K562 (cell line): ENCODE measurements around the gene SLC9A1. TPM values are rescaled to one million over a fixed set of nuclear protein-coding genes. Genes with fewer than 3 reads are reported as not detected.

Source experiments
- ARID1B ChIP-seq: fragments of 450-650 bp; IDR thresholded peaks from 2 replicates; pipeline ENCODE4 v1.6.1; 2016; ENCODE audit warnings: antibody characterized with exemption, mild to moderate bottlenecking, inconsistent platforms
- ATF7 ChIP-seq: fragments of 450-650 bp; IDR thresholded peaks from 2 replicates; pipeline ENCODE4 v1.7.1; 2014; ENCODE audit warnings: mild to moderate bottlenecking, moderate library complexity
- CTBP1 ChIP-seq: fragments of 450-650 bp; IDR thresholded peaks from 2 replicates; pipeline ENCODE4 v1.6.1; 2016; ENCODE audit warnings: borderline replicate concordance
- ETV1 ChIP-seq: fragments of 450-650 bp; conservative IDR thresholded peaks from 2 replicates; pipeline ENCODE4 v1.6.1; 2016; ENCODE audit warnings: missing genetic modification characterization, control low read depth, low read depth, missing compliant biosample characterization
- JUND ChIP-seq, 2 experiments: IDR thresholded peaks; 2 replicates in 1 of 2; 3 replicates in 1 of 2; pipeline ENCODE4 v1.6.1; 2011; ENCODE audit warnings: borderline replicate concordance in 2 of 2, low read depth in 2 of 2, low read length in 2 of 2, improper control_type of control experiment in 1 of 2, missing biosample characterization in 1 of 2, missing genetic modification characterization in 1 of 2, missing genetic modification reagents in 1 of 2
- LEF1 ChIP-seq: fragments of 450-650 bp; IDR thresholded peaks from 2 replicates; pipeline ENCODE4 v1.6.1; 2016; ENCODE audit warnings: mild to moderate bottlenecking
- MYC ChIP-seq, 2 experiments: fragments of 250-450 bp in 1 of 2; sonication (Bioruptor Pico) in 1 of 2; IDR thresholded peaks; 2 replicates each; pipeline versions ENCODE4 v1.5.1 to v1.6.1; 2012 to 2021; ENCODE audit warnings: low read depth in 2 of 2, borderline replicate concordance in 1 of 2, improper control_type of control experiment in 1 of 2, low read length in 1 of 2, mild to moderate bottlenecking in 1 of 2, moderate library complexity in 1 of 2
- NFE2 ChIP-seq: IDR thresholded peaks from 2 replicates; pipeline ENCODE4 v1.6.1; 2014; ENCODE audit warnings: antibody characterized with exemption, low read depth
- NR2C1 ChIP-seq, 2 experiments: fragments of 450-650 bp; IDR thresholded peaks; 2 replicates each; pipeline ENCODE4 v1.6.1; 2017; ENCODE audit warnings: mild to moderate bottlenecking in 2 of 2, antibody characterized with exemption in 1 of 2, inconsistent platforms in 1 of 2, missing compliant biosample characterization in 1 of 2, missing genetic modification characterization in 1 of 2
- POLR2A ChIP-seq: fragments of 450-650 bp; conservative IDR thresholded peaks from 2 replicates; pipeline ENCODE4 v1.6.1; 2016
- TAF7 ChIP-seq: fragments of 450-650 bp; IDR thresholded peaks from 2 replicates; pipeline ENCODE4 v1.6.1; 2016; ENCODE audit warnings: missing genetic modification characterization, missing compliant biosample characterization
- TEAD1 ChIP-seq, 2 experiments: fragments of 450-650 bp in 1 of 2; sonication (generic) in 1 of 2; formaldehyde crosslinking; IDR thresholded peaks; 2 replicates each; pipeline versions ENCODE4 v1.4.0 to v1.8.0; 2020 to 2022; ENCODE audit warnings: mild to moderate bottlenecking in 2 of 2, missing genetic modification reagents in 1 of 2
- ZBTB17 ChIP-seq: fragments of 450-650 bp; formaldehyde crosslinking; IDR thresholded peaks from 2 replicates; pipeline ENCODE4 v1.4.0; 2020; ENCODE audit warnings: mild to moderate bottlenecking
- ZNF134 ChIP-seq: fragments of 250-450 bp; sonication (Bioruptor Pico); conservative IDR thresholded peaks from 2 replicates; pipeline ENCODE4 v1.4.0; 2020
- ZNF395 ChIP-seq: fragments of 200-800 bp; sonication (Bioruptor generic); IDR thresholded peaks from 2 replicates; pipeline ENCODE4 v1.6.1; 2017; ENCODE audit warnings: missing genetic modification characterization, missing compliant biosample characterization
- ZNF436 ChIP-seq: fragments of 250-450, 450-650 bp; sonication (Bioruptor Pico); formaldehyde crosslinking; IDR thresholded peaks from 2 replicates; pipeline ENCODE4 v1.7.0; 2020; ENCODE audit warnings: mild to moderate bottlenecking
- ZNF507 ChIP-seq: conservative IDR thresholded peaks from 2 replicates; pipeline ENCODE4 v1.6.1; 2017; ENCODE audit warnings: missing genetic modification characterization, missing compliant biosample characterization
- ZNF583 ChIP-seq: fragments of 250-450 bp; sonication (Bioruptor Pico); IDR thresholded peaks from 2 replicates; pipeline ENCODE4 v1.4.0; 2020
- ZNF76 ChIP-seq: fragments of 250-450 bp; sonication (Bioruptor Pico); IDR thresholded peaks from 2 replicates; pipeline ENCODE4 v1.4.0; 2020; ENCODE audit warnings: mild to moderate bottlenecking, moderate library complexity, borderline replicate concordance
- ZNF830 ChIP-seq: fragments of 250-450 bp; sonication (Bioruptor Pico); IDR thresholded peaks from 2 replicates; pipeline ENCODE4 v1.5.0; 2021; ENCODE audit warnings: mild to moderate bottlenecking
- polyA plus RNA-seq, 8 experiments: library from polyadenylated mRNA; depleted of rRNA in 4 of 8; stranded (reverse) in 5 of 8; unstranded in 3 of 8; fragments of >200 nt; fragmentation: Nextera tagmentation in 2 of 8; fragmentation: Illumina TruSeq in 1 of 8; extraction: Ambion mirVana in 2 of 8; extraction: Trizol in 1 of 8; gene quantifications; 2 replicates each; pipeline versions ENCODE4 v1.2.1 to v1.2.3, GENCODE V29; 2011 to 2014; ENCODE audit warnings: inconsistent platforms in 1 of 8, missing spikeins in 1 of 8
- total RNA-seq, 7 experiments: library from RNA; depleted of rRNA in 6 of 7; stranded (reverse); fragments of >200 nt in 6 of 7; fragmentation: Illumina TruSeq in 2 of 7; extraction: Trizol in 2 of 7; gene quantifications; 2 replicates each; pipeline versions ENCODE4 v1.2.1 to v1.2.3, GENCODE V29; 2011 to 2021; ENCODE audit warnings: low replicate concordance in 1 of 7
- TF ChIP-seq, protein P1 (sequence below): fragments of 450-650 bp; formaldehyde crosslinking; IDR thresholded peaks from 2 replicates; pipeline ENCODE4 v1.4.0; 2022; ENCODE audit warnings: mild to moderate bottlenecking, moderate library complexity
- TF ChIP-seq, protein P2 (sequence below), 2 experiments: IDR thresholded peaks in 1 of 2; conservative IDR thresholded peaks in 1 of 2; 2 replicates each; pipeline ENCODE4 v1.6.1; 2016; ENCODE audit warnings: low read depth in 2 of 2, mild to moderate bottlenecking in 1 of 2, missing compliant biosample characterization in 1 of 2, missing genetic modification characterization in 1 of 2, moderate library complexity in 1 of 2

The SLC9A1 gene
- total and polyA plus RNA-seq, 9 of the 15 experiments (the other 6 are each of a cell fraction or from before 2014, with no cell fraction given), result 0.59 to 14.4 (median 2.0) TPM

DNA sequence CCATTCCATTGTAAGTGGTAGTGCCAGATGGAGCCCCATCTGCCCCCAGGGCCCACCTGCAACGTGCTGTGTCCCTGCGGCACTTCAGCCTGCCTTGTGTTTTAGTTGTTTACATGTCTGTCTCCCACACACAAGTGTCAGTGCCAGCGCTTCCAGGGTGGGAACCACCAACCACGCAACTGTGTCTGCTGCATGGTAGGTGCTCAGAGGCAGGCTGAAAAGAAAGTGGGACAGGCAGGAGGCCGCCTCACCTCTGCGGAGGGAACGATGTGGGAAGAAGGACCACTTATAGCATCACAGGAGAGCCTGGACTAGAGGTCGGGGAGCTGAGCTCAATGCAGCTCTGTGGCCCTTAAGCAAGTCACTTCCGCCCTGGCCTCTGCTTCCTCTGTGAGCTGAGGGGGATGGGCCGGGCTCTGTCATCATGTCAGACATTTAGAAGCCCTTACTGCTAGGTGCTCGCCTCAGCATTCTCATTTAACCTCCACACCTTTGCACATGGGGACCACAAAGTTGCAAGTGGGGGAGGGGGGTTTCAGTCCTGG lies 17.9 kb downstream of the SLC9A1 start (continued):
- TF ChIP-seq ATF7 (peak; percentile 53), ZBTB17 (CRISPR knock-in tag) (0 out of 2 replicates have a peak, but pooled peaks have one; percentile 54), NR2C1 (IDR thresholded peaks at IDR 0.05) (no peak), NR2C1 (tag; IDR thresholded peaks at IDR 0.05) (peak; percentile 50), LEF1 (peak; percentile 84; the same call in 1 of the 2 replicates), MYC (IDR thresholded peaks at IDR 0.05; ENCODE audit: low read depth, low read length) (0 out of 2 replicates have a peak, but pooled peaks have one; percentile 25), MYC (CRISPR knock-in tag; IDR thresholded peaks at IDR 0.05; ENCODE audit: borderline replicate concordance, low read depth) (no peak), ZNF507 (tag) (no peak), JUND (IDR thresholded peaks at IDR 0.05; ENCODE audit: borderline replicate concordance, low read depth, low read length) (peak; percentile 47), JUND (tag; IDR thresholded peaks at IDR 0.05; ENCODE audit: borderline replicate concordance, low read depth, low read length) (0 out of 3 replicates have a peak, but pooled peaks have one; percentile 8), CTBP1 (peak; percentile 37), ZNF436 (no peak), ARID1B (0 out of 2 replicates have a peak, but pooled peaks have one; percentile 23), NFE2 (0 out of 2 replicates have a peak, but pooled peaks have one; percentile 19), ZNF395 (CRISPR knock-in tag) (peak; percentile 77; the same call in 1 of the 2 replicates), ZNF134 (peak; percentile 40; the same call in 1 of the 2 replicates), TAF7 (tag) (no peak), POLR2A (peak; percentile 45), ZNF583 (CRISPR knock-in tag) (0 out of 2 replicates have a peak, but pooled peaks have one; percentile 55), ETV1 (tag) (peak; percentile 85), ZNF830 (CRISPR knock-in tag) (0 out of 2 replicates have a peak, but pooled peaks have one; percentile 2), ZNF76 (CRISPR knock-in tag) (no peak), TEAD1 (CRISPR knock-in tag; IDR thresholded peaks at IDR 0.05) (0 out of 4 replicates have a peak, but pooled peaks of 1 of the 2 experiments have one; percentile 4)
- TF ChIP-seq, protein P1, sequence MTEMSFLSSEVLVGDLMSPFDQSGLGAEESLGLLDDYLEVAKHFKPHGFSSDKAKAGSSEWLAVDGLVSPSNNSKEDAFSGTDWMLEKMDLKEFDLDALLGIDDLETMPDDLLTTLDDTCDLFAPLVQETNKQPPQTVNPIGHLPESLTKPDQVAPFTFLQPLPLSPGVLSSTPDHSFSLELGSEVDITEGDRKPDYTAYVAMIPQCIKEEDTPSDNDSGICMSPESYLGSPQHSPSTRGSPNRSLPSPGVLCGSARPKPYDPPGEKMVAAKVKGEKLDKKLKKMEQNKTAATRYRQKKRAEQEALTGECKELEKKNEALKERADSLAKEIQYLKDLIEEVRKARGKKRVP (CRISPR knock-in tag), result peak; percentile 61; the same call in 1 of the 2 replicates
- TF ChIP-seq, protein P2, sequence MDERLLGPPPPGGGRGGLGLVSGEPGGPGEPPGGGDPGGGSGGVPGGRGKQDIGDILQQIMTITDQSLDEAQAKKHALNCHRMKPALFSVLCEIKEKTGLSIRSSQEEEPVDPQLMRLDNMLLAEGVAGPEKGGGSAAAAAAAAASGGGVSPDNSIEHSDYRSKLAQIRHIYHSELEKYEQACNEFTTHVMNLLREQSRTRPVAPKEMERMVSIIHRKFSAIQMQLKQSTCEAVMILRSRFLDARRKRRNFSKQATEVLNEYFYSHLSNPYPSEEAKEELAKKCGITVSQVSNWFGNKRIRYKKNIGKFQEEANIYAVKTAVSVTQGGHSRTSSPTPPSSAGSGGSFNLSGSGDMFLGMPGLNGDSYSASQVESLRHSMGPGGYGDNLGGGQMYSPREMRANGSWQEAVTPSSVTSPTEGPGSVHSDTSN (CRISPR knock-in tag; IDR thresholded peaks at IDR 0.05; ENCODE audit: low read depth), result no peak
- TF ChIP-seq, protein P2 (tag; conservative IDR thresholded peaks at IDR 0.05; ENCODE audit: low read depth), result 0 out of 2 replicates have a peak, but pooled peaks have one; percentile 50
